Ishikawa (cell line): ENCODE results near the gene AP5B1.

Source experiments
- EP300 ChIP-seq: IDR thresholded peaks from 2 replicates; pipeline ENCODE4 v1.6.1; 2012; ENCODE audit warnings: borderline replicate concordance
- RAD21 ChIP-seq: IDR thresholded peaks from 2 replicates; pipeline ENCODE4 v1.6.1; 2012; ENCODE audit warnings: low read depth
- TAF1 ChIP-seq: IDR thresholded peaks from 2 replicates; pipeline ENCODE4 v1.6.1; 2012; ENCODE audit warnings: low read depth, mild to moderate bottlenecking
- TCF12 ChIP-seq: IDR thresholded peaks from 2 replicates; pipeline ENCODE4 v1.6.1; 2012; ENCODE audit warnings: low read depth
- TF ChIP-seq, protein P1 (sequence below): IDR thresholded peaks from 2 replicates; pipeline ENCODE4 v1.6.1; 2012; ENCODE audit warnings: low read depth, mild to moderate bottlenecking

- TF ChIP-seq, protein P1, sequence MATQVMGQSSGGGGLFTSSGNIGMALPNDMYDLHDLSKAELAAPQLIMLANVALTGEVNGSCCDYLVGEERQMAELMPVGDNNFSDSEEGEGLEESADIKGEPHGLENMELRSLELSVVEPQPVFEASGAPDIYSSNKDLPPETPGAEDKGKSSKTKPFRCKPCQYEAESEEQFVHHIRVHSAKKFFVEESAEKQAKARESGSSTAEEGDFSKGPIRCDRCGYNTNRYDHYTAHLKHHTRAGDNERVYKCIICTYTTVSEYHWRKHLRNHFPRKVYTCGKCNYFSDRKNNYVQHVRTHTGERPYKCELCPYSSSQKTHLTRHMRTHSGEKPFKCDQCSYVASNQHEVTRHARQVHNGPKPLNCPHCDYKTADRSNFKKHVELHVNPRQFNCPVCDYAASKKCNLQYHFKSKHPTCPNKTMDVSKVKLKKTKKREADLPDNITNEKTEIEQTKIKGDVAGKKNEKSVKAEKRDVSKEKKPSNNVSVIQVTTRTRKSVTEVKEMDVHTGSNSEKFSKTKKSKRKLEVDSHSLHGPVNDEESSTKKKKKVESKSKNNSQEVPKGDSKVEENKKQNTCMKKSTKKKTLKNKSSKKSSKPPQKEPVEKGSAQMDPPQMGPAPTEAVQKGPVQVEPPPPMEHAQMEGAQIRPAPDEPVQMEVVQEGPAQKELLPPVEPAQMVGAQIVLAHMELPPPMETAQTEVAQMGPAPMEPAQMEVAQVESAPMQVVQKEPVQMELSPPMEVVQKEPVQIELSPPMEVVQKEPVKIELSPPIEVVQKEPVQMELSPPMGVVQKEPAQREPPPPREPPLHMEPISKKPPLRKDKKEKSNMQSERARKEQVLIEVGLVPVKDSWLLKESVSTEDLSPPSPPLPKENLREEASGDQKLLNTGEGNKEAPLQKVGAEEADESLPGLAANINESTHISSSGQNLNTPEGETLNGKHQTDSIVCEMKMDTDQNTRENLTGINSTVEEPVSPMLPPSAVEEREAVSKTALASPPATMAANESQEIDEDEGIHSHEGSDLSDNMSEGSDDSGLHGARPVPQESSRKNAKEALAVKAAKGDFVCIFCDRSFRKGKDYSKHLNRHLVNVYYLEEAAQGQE, result no peak
- TF ChIP-seq RAD21 (no peak), EP300 (no peak), TAF1 (no peak), TCF12 (no peak)
These were observed 4.0 kb downstream of the AP5B1 start for GRCh38 chr11:65776710-65777141.
